ENCODE results near the gene VANGL2. TPM values are rescaled to one million over a fixed set of nuclear protein-coding genes. Genes with fewer than 3 reads are reported as not detected.

VANGL2 gene
- total RNA-seq, 2 donors from 2014 or later, result 3.6 to 7.8 TPM

DNA sequence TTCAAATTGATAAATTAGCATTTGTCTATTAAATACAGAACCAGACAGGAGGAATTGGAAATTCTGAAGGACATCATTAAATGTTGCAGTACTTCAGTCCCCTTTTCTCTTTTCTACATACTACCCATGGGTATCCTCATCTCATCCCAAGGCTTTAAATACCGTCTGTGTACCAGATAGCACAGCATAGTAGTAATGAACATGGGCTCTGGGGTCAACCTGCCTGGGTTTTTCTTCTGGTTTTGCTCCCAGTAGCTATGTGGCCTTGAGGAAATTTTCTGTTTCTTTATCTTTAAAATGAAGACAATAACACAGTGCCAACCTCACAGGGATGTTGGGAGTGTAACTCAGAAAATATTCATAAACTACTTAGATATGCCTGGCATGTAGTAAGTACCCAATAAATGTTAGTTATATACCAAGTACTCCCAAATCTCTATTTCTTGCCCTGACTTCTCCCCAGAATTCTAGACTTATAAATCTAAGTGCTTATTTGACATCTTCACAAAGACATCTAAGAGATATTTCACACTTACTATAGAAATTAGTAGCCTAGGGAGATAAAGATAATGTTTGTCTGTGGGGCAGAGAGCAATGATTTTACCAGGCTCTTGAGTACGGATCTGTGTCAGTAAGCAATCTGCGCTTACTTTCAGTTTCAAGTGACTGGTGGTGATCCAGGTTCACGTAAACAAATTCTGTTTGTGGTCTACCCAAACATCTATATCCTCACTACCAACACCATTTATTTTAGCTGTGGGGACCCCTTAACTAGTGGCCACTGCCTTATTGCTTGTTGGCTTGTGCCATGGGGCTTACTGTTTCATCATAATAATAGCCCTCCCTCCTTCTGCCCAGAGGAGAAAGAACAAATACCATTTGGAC is 37.3 kb downstream of the VANGL2 start:
- ATAC-seq, result no peak
- no peaks in the 10 kb centered on the region for H3K4me1 ChIP-seq
- no peaks in the 10 kb centered on the region for H3K9me3 ChIP-seq
- intact Hi-C loops (cut with DNase I), result no loop called here
- no peak overlapping the region for H3K27ac ChIP-seq
- H3K36me3 ChIP-seq (replicated peaks in 1 of 2; ENCODE audit: insufficient read depth in 1 of 2, low read depth in 2 of 2), result no peaks in the 10 kb centered on the region
- H3K27me3 ChIP-seq, result no peaks in the 10 kb centered on the region
- DNase-seq, result no peak
- TF ChIP-seq, protein P1, sequence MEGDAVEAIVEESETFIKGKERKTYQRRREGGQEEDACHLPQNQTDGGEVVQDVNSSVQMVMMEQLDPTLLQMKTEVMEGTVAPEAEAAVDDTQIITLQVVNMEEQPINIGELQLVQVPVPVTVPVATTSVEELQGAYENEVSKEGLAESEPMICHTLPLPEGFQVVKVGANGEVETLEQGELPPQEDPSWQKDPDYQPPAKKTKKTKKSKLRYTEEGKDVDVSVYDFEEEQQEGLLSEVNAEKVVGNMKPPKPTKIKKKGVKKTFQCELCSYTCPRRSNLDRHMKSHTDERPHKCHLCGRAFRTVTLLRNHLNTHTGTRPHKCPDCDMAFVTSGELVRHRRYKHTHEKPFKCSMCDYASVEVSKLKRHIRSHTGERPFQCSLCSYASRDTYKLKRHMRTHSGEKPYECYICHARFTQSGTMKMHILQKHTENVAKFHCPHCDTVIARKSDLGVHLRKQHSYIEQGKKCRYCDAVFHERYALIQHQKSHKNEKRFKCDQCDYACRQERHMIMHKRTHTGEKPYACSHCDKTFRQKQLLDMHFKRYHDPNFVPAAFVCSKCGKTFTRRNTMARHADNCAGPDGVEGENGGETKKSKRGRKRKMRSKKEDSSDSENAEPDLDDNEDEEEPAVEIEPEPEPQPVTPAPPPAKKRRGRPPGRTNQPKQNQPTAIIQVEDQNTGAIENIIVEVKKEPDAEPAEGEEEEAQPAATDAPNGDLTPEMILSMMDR (IDR thresholded peaks at IDR 0.05), result no peak
- no peak for TF ChIP-seq POLR2A (IDR thresholded peaks at IDR 0.05)
- no peak overlapping the region for H3K4me3 ChIP-seq
- 64 to 68% methylated on average over 4 of the region's 4 CpGs for WGBS, 2 donors

DNA sequence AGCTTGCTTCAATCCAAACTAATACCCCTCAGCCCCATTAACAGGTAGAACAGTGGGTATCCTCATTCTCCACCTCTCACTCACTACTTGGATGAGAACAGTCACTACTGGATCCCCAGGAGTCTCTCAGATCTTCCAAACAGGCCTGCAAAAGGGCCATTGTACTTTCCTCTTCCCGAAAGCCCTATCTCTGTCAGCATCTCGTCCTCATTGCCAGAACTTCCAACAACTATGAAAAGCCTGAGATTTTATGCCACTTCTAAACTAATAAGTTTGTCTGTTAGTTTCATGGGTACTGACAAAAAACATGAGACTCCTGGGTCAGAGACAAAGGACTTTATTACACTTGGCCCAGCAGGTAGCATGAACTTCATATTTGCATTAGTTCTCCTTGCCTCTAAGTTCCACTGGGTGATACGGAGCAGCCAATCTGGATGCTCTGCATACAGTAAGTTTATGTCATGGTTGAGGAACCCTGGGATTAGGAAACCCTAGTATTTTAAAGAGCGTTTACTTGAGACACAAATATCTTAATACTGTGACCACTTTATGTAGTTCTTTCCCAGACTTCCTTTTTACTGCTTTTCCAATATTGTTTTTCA is 38.1 kb downstream of the VANGL2 start:
- Histone ChIP-seq H3K4me1 (no peaks in the 10 kb centered on the region), H3K36me3 (replicated peaks in 1 of 2; ENCODE audit: insufficient read depth in 1 of 2, low read depth in 2 of 2) (no peaks in the 10 kb centered on the region), H3K27ac (no peak overlapping the region), H3K4me3 (no peak overlapping the region), H3K27me3 (no peaks in the 10 kb centered on the region), H3K9me3 (no peaks in the 10 kb centered on the region)
- DNase-seq, result no peak
- intact Hi-C loops (cut with DNase I), result no loop called here
- 88 to 93% methylated on average over 4 of the region's 4 CpGs for WGBS, 2 donors
- TF ChIP-seq, protein P1 (IDR thresholded peaks at IDR 0.05), result no peak
- TF ChIP-seq POLR2A (IDR thresholded peaks at IDR 0.05), result no peak
- ATAC-seq, result no peak

DNA sequence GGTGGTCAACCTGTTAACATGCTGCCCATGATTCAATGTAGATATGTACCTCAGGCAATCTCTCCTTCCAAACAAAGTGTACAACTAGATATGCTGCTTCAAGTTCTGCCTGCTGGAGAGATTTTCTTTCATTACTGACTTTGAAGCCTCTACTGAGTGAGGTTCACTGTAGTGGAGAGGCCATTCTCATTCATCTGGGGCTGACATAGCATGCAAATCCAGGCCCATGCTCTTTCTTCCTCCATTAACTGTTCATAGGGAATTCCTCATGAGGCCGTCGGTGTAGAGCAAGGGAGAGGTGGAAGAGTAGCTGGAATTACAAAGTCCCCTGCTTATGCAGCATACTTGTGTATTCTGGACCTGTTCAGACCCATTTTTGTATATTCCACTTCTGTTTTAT is 38.6 kb downstream of the VANGL2 start:
- DNase-seq (no peak), ATAC-seq (no peak)
- no peaks in the 10 kb centered on the region for H3K36me3 ChIP-seq (replicated peaks in 1 of 2; ENCODE audit: insufficient read depth in 1 of 2, low read depth in 2 of 2)
- intact Hi-C loops (cut with DNase I), result no loop called here
- H3K27me3 ChIP-seq, result no peaks in the 10 kb centered on the region
- no peak for TF ChIP-seq POLR2A (IDR thresholded peaks at IDR 0.05)
- TF ChIP-seq, protein P1 (IDR thresholded peaks at IDR 0.05), result no peak
- H3K4me3 ChIP-seq, result no peak overlapping the region
- H3K27ac ChIP-seq, result no peak overlapping the region
- no peaks in the 10 kb centered on the region for H3K9me3 ChIP-seq
- no peaks in the 10 kb centered on the region for H3K4me1 ChIP-seq
- 95 to 96% methylated on average over 2 of the region's 2 CpGs for WGBS, 2 donors

DNA sequence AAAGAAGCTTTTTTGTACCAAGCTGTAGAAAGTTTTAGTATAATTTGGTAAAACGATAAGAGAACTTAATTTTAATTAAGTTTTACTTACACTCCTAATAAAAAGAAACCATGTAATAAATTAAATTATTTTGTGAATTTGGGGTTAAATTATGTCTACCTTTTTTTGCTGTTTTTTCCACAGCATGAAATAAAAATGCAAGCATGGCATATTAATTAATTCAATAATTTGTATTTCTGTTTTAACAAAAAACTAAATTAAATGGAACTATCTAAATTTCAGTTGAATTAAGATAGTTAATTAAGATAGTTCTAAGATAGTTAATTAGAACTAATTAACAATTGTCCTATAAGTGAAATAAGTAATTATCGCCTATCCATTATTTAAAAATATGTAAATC is 39.4 kb downstream of the VANGL2 start:
- no peak for TF ChIP-seq POLR2A (IDR thresholded peaks at IDR 0.05)
- TF ChIP-seq, protein P1 (IDR thresholded peaks at IDR 0.05), result no peak
- DNase-seq (no peak), ATAC-seq (no peak)
- Histone ChIP-seq H3K27me3 (no peaks in the 10 kb centered on the region), H3K27ac (no peak overlapping the region), H3K9me3 (no peaks in the 10 kb centered on the region), H3K36me3 (replicated peaks in 1 of 2; ENCODE audit: insufficient read depth in 1 of 2, low read depth in 2 of 2) (no peaks in the 10 kb centered on the region), H3K4me1 (no peaks in the 10 kb centered on the region), H3K4me3 (no peak overlapping the region)
- 68 to 78% methylated on average over 2 of the region's 2 CpGs for WGBS, 2 donors
- intact Hi-C loops (cut with DNase I), result no loop called here
